Neuronal stem cell (in vitro differentiated cells): ENCODE results near the gene AKAP1.

Experiments used
- DNase-seq: peaks from one replicate; pipeline ENCODE4 v3.0.0-alpha.2; 2013; ENCODE audit warnings: low spot score
- H2AFZ ChIP-seq: one replicate; pipeline ENCODE4 v1.6.1; 2013; ENCODE audit warnings: mild to moderate bottlenecking, low read length, inconsistent platforms
- H2AK5ac ChIP-seq: 2 replicates; pipeline ENCODE4 v1.6.1; 2013; ENCODE audit warnings: low read depth, mild to moderate bottlenecking, inconsistent platforms, low read length, moderate library complexity, mixed read lengths
- H2BK120ac ChIP-seq: 2 replicates; pipeline ENCODE4 v1.6.1; 2013; ENCODE audit warnings: low read depth, mild to moderate bottlenecking, inconsistent platforms, low read length, moderate library complexity, mixed read lengths
- H2BK12ac ChIP-seq: one replicate; pipeline ENCODE4 v1.6.1; 2013; ENCODE audit warnings: low read length, inconsistent platforms
- H2BK15ac ChIP-seq: 2 replicates; pipeline ENCODE4 v1.6.1; 2013; ENCODE audit warnings: mild to moderate bottlenecking, low read length, inconsistent platforms, mixed read lengths
- H2BK5ac ChIP-seq: one replicate; pipeline ENCODE4 v1.6.1; 2013; ENCODE audit warnings: inconsistent platforms, mild to moderate bottlenecking, low read length, moderate library complexity
- H3K14ac ChIP-seq: one replicate; pipeline ENCODE4 v1.6.1; 2013; ENCODE audit warnings: low read length, inconsistent platforms
- H3K18ac ChIP-seq: 2 replicates; pipeline ENCODE4 v1.6.1; 2013; ENCODE audit warnings: low read length, inconsistent platforms
- H3K23ac ChIP-seq: 2 replicates; pipeline ENCODE4 v1.6.1; 2013; ENCODE audit warnings: low read depth, mild to moderate bottlenecking, mixed read lengths, low read length, inconsistent platforms; ENCODE audit not compliant: poor library complexity
- H3K27ac ChIP-seq: replicated peaks from 3 replicates; pipeline ENCODE4 v1.5.1; 2013; ENCODE audit warnings: low read length, inconsistent platforms
- H3K27me3 ChIP-seq, 3 experiments: 2 replicates each; pipeline ENCODE4 v1.6.1; 2013; ENCODE audit warnings: low read length in 3 of 3, mild to moderate bottlenecking in 2 of 3, inconsistent platforms in 1 of 3, low read depth in 1 of 3, mixed read lengths in 1 of 3, moderate library complexity in 1 of 3; ENCODE audit not compliant: control insufficient read depth in 3 of 3, insufficient read depth in 3 of 3
- H3K36me3 ChIP-seq, 2 donors: replicated peaks in 1 of 2; 2 replicates each; pipeline ENCODE4 v1.6.1; 2013; ENCODE audit warnings: low read length in 2 of 2; ENCODE audit not compliant: control insufficient read depth in 2 of 2, insufficient read depth in 2 of 2
- H3K4ac ChIP-seq: 2 replicates; pipeline ENCODE4 v1.6.1; 2013; ENCODE audit warnings: inconsistent platforms, mild to moderate bottlenecking, low read length, moderate library complexity
- H3K4me1 ChIP-seq, 2 donors: 1 replicate in 1 of 2; 2 replicates in 1 of 2; pipeline ENCODE4 v1.6.1; 2013; ENCODE audit warnings: low read length in 2 of 2, low read depth in 1 of 2; ENCODE audit not compliant: control insufficient read depth in 2 of 2, insufficient read depth in 1 of 2
- H3K4me2 ChIP-seq: one replicate; pipeline ENCODE4 v1.6.1; 2013; ENCODE audit warnings: mild to moderate bottlenecking, low read length, inconsistent platforms; ENCODE audit not compliant: insufficient read depth, poor library complexity, severe bottlenecking
- H3K4me3 ChIP-seq, 2 donors: 2 replicates each; pipeline ENCODE4 v1.5.1; 2013; ENCODE audit warnings: low read length in 2 of 2, mild to moderate bottlenecking in 2 of 2, inconsistent platforms in 1 of 2, moderate library complexity in 1 of 2
- H3K79me1 ChIP-seq: one replicate; pipeline ENCODE4 v1.6.1; 2013; ENCODE audit warnings: low read depth, mild to moderate bottlenecking, inconsistent platforms, low read length, moderate library complexity
- H3K9ac ChIP-seq: one replicate; pipeline ENCODE4 v1.6.1; 2013; ENCODE audit warnings: mild to moderate bottlenecking, low read depth, low read length, inconsistent platforms; ENCODE audit not compliant: poor library complexity
- H3K9me3 ChIP-seq, 2 donors: replicated peaks in 1 of 2; 2 replicates each; pipeline versions ENCODE3 to v1.6.1; 2013; ENCODE audit warnings: low read length in 2 of 2, mild to moderate bottlenecking in 2 of 2, inconsistent platforms in 1 of 2, low read depth in 1 of 2, mixed read lengths in 1 of 2, moderate library complexity in 1 of 2; ENCODE audit not compliant: control insufficient read depth in 2 of 2, insufficient read depth in 1 of 2
- H4K8ac ChIP-seq: one replicate; pipeline ENCODE4 v1.6.1; 2013; ENCODE audit warnings: low read depth, mild to moderate bottlenecking, inconsistent platforms, low read length, moderate library complexity
- H4K91ac ChIP-seq: one replicate; pipeline ENCODE4 v1.6.1; 2013; ENCODE audit warnings: low read length, low read depth, mild to moderate bottlenecking, inconsistent platforms; ENCODE audit not compliant: poor library complexity
- WGBS, 2 donors: extraction: QIAGEN DNeasy Blood & Tissue Kit; methylation state at CpG; one replicate each; pipeline ENCODE4 v1.1.7; 2013; ENCODE audit warnings: missing lambda C conversion rate in 2 of 2, mixed read lengths in 1 of 2; ENCODE audit not compliant: insufficient read length in 2 of 2, insufficient replicate concordance in 1 of 2; ENCODE audit errors: extremely low coverage in 2 of 2; 5-methylcytosine and 5-hydroxymethylcytosine counted together

Gene AKAP1

DNA sequence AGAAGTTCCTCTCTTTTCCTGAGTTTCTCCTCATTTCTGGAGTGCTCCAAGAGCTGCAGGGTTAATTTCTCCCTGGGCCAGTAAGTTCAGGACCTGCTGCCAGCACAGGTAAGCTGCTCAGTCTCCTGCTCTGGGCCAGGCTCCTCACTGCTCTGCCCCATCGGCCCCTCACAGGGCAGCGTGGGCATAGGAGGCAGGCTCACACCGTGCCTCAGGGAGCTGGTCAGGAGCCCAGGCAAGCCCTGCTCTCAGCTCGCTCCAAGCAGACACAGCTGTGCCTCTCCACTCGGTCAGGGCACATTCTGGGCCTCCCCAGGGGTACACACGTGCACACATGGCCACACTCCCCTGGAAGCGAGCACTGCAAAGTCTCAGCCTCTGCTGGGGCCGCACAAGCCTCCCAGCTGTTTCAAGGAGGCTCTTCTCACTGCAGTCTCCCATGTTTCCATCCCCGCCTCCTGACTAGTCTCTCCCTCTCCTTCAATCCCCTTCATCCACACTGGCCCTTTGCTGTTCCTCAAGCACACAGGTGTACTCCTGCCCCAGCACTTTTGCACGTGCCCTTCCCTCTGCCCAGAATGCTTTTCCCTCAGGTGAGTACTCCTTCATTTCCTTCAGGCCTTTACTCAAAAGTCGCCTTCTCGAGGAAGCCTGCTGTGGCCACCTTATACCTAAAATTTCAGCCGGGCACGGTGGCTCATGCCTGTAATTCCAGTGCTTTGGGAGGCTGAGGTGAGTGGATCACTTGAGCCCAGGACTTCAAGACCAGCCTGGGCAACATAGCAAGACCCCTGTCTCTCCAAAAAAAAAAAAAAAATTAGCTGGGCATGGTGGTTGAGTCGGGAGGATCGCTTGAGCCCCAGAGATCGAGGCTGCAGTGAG is 53.2 kb downstream of the AKAP1 start:
- peak overlapping the region; percentile 21 for H3K23ac ChIP-seq
- no peaks in the 10 kb centered on the region for H3K79me1 ChIP-seq
- peak overlapping the region; percentile 68 for H3K18ac ChIP-seq
- no peak overlapping the region for H2BK120ac ChIP-seq
- peak overlapping the region; percentile 64 for H2BK12ac ChIP-seq
- H2BK5ac ChIP-seq = peak overlapping the region; percentile 57
- no peak overlapping the region for H2AK5ac ChIP-seq
- H3K4me3 ChIP-seq = no peak overlapping the region
- peaks cover 8 to 18% of the 10 kb centered on the region in 2 donors for H3K4me1 ChIP-seq
- peak overlapping the region; percentile 64 for H2BK15ac ChIP-seq
- peak overlapping the region; percentile 80 for H4K91ac ChIP-seq
- H3K36me3 ChIP-seq = no peaks in the 10 kb centered on the region
- peak overlapping the region; percentile 5 for H3K4ac ChIP-seq
- H3K9me3 ChIP-seq = peaks cover 0 to 3% of the 10 kb centered on the region in 2 donors
- H4K8ac ChIP-seq = no peak overlapping the region
- no peak overlapping the region for H3K14ac ChIP-seq
- no peak overlapping the region for H2AFZ ChIP-seq
- no peak overlapping the region for H3K4me2 ChIP-seq
- DNase-seq = no peak
- H3K9ac ChIP-seq = peak overlapping the region; percentile 15
- H3K27me3 ChIP-seq = no peaks in the 10 kb centered on the region
- no peak overlapping the region for H3K27ac ChIP-seq
- WGBS, 2 donors = no CpG with 5 or more reads among the region's 17 CpGs

DNA sequence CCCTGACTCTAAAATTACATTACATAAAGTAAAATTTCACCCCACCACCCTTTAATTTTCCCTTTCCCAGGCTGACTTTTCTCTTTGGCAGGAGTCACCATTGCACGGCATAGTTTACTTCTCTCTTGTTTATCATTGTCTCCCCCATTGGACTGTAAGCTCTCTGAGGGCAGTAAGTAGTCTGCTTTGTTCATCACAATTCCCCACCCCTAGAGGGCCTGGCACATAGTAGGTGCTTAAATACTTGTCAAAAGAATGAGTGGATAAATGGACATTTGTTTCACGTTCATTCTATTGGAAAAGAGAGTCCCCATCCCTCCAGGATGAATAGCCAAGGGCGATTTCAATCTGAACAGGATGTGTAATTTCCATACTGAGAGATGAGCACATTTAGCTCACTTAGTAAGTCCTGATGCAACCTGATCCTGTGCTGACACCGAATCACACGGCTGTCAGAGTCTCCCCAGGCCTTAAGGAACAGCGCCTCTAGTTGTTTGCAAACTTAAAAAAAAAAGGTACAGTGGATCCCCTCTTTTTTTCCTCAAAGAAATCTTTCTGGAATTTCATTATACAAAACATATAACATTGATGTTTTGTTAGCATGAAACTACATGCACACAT is 54.0 kb downstream of the AKAP1 start:
- H3K18ac ChIP-seq = no peak overlapping the region
- H3K4ac ChIP-seq = no peak overlapping the region
- H3K9me3 ChIP-seq = peaks cover 0 to 3% of the 10 kb centered on the region in 2 donors
- no peak overlapping the region for H2BK120ac ChIP-seq
- no peak overlapping the region for H2BK12ac ChIP-seq
- WGBS, 2 donors = no CpG with 5 or more reads among the region's 6 CpGs
- H3K27me3 ChIP-seq = no peaks in the 10 kb centered on the region
- no peak overlapping the region for H3K14ac ChIP-seq
- no peaks in the 10 kb centered on the region for H3K79me1 ChIP-seq
- no peak overlapping the region for H2BK5ac ChIP-seq
- H3K36me3 ChIP-seq = no peaks in the 10 kb centered on the region
- H3K4me2 ChIP-seq = no peak overlapping the region
- H2AK5ac ChIP-seq = no peak overlapping the region
- no peak overlapping the region for H2BK15ac ChIP-seq
- no peak overlapping the region for H3K23ac ChIP-seq
- no peak overlapping the region for H4K91ac ChIP-seq
- H2AFZ ChIP-seq = no peak overlapping the region
- H3K4me3 ChIP-seq = no peak overlapping the region
- no peak overlapping the region for H4K8ac ChIP-seq
- DNase-seq = no peak
- H3K4me1 ChIP-seq = peaks cover 8 to 13% of the 10 kb centered on the region in 2 donors
- no peak overlapping the region for H3K9ac ChIP-seq
- H3K27ac ChIP-seq = no peak overlapping the region

DNA sequence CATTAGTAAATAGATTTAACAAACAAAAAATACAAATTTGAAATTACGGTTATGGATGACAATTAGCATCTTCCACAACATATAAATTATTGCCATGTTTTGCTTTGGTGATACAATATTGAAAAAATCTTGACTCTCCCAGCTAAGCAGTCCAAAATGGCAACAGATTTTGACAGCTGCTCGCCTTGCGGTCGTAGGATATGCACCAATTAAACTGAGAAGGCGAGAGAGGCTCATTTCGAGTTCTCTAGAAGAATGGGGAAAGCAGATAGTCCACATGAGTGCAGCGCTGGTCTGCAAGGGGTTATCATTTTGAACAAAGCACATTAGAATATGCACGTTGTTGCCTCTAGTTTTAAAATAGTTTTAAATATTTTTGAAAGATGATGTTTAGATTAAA is 55.3 kb downstream of the AKAP1 start:
- no peak overlapping the region for H2BK12ac ChIP-seq
- no peak for DNase-seq
- H3K14ac ChIP-seq = no peak overlapping the region
- H3K4me1 ChIP-seq = peaks cover 14 to 18% of the 10 kb centered on the region in 2 donors
- no peak overlapping the region for H2BK15ac ChIP-seq
- H3K18ac ChIP-seq = no peak overlapping the region
- H2AFZ ChIP-seq = no peak overlapping the region
- H3K79me1 ChIP-seq = no peaks in the 10 kb centered on the region
- H3K9me3 ChIP-seq = peaks cover 0 to 3% of the 10 kb centered on the region in 2 donors
- no peak overlapping the region for H2BK120ac ChIP-seq
- H3K9ac ChIP-seq = no peak overlapping the region
- H3K23ac ChIP-seq = no peak overlapping the region
- no peak overlapping the region for H3K4ac ChIP-seq
- no peak overlapping the region for H4K8ac ChIP-seq
- H2AK5ac ChIP-seq = no peak overlapping the region
- H3K27ac ChIP-seq = no peak overlapping the region
- WGBS, 2 donors = no CpG with 5 or more reads among the region's 8 CpGs
- no peaks in the 10 kb centered on the region for H3K36me3 ChIP-seq
- H3K27me3 ChIP-seq = no peaks in the 10 kb centered on the region
- H4K91ac ChIP-seq = no peak overlapping the region
- no peak overlapping the region for H3K4me3 ChIP-seq
- no peak overlapping the region for H2BK5ac ChIP-seq
- no peak overlapping the region for H3K4me2 ChIP-seq

DNA sequence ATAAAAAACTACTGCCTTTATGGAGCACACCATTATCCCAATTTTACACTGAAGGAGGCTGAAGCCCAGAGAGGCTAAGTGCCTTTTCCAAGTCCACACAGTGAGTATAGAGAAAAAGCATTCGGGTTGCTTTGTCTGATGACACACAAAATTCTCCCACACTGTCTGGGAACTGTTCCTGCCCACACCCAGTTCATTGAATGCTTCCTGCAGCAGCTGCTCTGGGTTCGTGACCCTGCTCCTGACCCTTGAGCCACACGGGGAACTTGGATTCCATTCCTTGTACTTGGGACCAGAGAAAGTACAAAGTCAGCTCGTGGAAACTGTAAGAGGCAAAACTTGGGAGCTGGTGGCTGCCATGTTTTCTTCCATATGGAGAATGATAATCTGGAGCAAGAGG is 57.9 kb downstream of the AKAP1 start:
- Histone ChIP-seq H4K91ac (no peak overlapping the region), H3K9ac (no peak overlapping the region), H3K36me3 (no peaks in the 10 kb centered on the region), H3K4me2 (no peak overlapping the region), H2AFZ (peak overlapping the region; percentile 66), H3K18ac (no peak overlapping the region), H3K9me3 (peaks cover 0 to 3% of the 10 kb centered on the region in 2 donors), H4K8ac (no peak overlapping the region), H2BK12ac (no peak overlapping the region), H3K14ac (no peak overlapping the region), H2BK120ac (no peak overlapping the region), H3K4ac (no peak overlapping the region), H3K23ac (no peak overlapping the region), H2AK5ac (no peak overlapping the region), H3K27ac (no peak overlapping the region), H3K79me1 (no peaks in the 10 kb centered on the region), H3K4me1 (peaks cover 8 to 9% of the 10 kb centered on the region in 2 donors), H3K27me3 (no peaks in the 10 kb centered on the region), H2BK5ac (no peak overlapping the region), H2BK15ac (no peak overlapping the region), H3K4me3 (no peak overlapping the region)
- DNase-seq = no peak
- no CpG with 5 or more reads among the region's 4 CpGs for WGBS, 2 donors
